ENCODE data around the gene GTPBP3. TPM values are rescaled to one million over a fixed set of nuclear protein-coding genes. Genes with fewer than 3 reads are reported as not detected.
"Not testable (repeated sequence)": the region's sequence is repeated elsewhere in the genome, so short reads cannot be mapped to it uniquely, and the experiment has no call there.

Gene GTPBP3
- polyA plus RNA-seq, 1 donor: 11.9 TPM

GRCh38 chr19:17341386-17341785 is 4.0 kb downstream of the GTPBP3 start:
- DNase-seq (ENCODE audit: low read depth): no peak

GRCh38 chr19:17341845-17342244 is 4.5 kb downstream of the GTPBP3 start:
- DNase-seq (ENCODE audit: low read depth): no peak

- DNase-seq (ENCODE audit: low read depth): no peak
Observed at GRCh38 chr19:17346109-17346671, 8.8 kb downstream of the GTPBP3 start.

- DNase-seq (ENCODE audit: low read depth): no peak
Observed at GRCh38 chr19:17347361-17347760, 10.0 kb downstream of the GTPBP3 start.

- DNase-seq (ENCODE audit: low read depth): no peak
Observed at GRCh38 chr19:17347877-17348276, 10.5 kb downstream of the GTPBP3 start.

GRCh38 chr19:17348700-17349099 is 11.3 kb downstream of the GTPBP3 start:
- DNase-seq (ENCODE audit: low read depth): no peak

GRCh38 chr19:17351815-17352435 is 14.6 kb downstream of the GTPBP3 start:
- DNase-seq (ENCODE audit: low read depth): no peak

GRCh38 chr19:17352608-17353280 is 15.4 kb downstream of the GTPBP3 start:
- no peak for DNase-seq (ENCODE audit: low read depth)

GRCh38 chr19:17353386-17353785 is 16.0 kb downstream of the GTPBP3 start:
- DNase-seq (ENCODE audit: low read depth): no peak

- no peak for DNase-seq (ENCODE audit: low read depth)
Observed at GRCh38 chr19:17357078-17357666, 19.8 kb downstream of the GTPBP3 start.

GRCh38 chr19:17357724-17358123 is 20.4 kb downstream of the GTPBP3 start:
- no peak for DNase-seq (ENCODE audit: low read depth)

- no peak for DNase-seq (ENCODE audit: low read depth)
Observed at GRCh38 chr19:17358395-17358794, 21.0 kb downstream of the GTPBP3 start.

GRCh38 chr19:17359905-17360800 is 22.8 kb downstream of the GTPBP3 start:
- no peak for DNase-seq (ENCODE audit: low read depth)

GRCh38 chr19:17363852-17364605 is 26.7 kb downstream of the GTPBP3 start:
- DNase-seq (ENCODE audit: low read depth): not testable (repeated sequence)

GRCh38 chr19:17365361-17365760 is 28.0 kb downstream of the GTPBP3 start:
- DNase-seq (ENCODE audit: low read depth): no peak

GRCh38 chr19:17370026-17370587 is 32.8 kb downstream of the GTPBP3 start:
- no peak for DNase-seq (ENCODE audit: low read depth)

GRCh38 chr19:17376935-17377600 is 39.7 kb downstream of the GTPBP3 start, which contains the start of gene PLVAP:
TSS of gene PLVAP (minus strand) at chr19:17377342. CDS start at chr19:17377288, 54 bp downstream.
- DNase-seq (ENCODE audit: low read depth): no peak

GRCh38 chr19:17378271-17378670 is 40.9 kb downstream of the GTPBP3 start:
- DNase-seq (ENCODE audit: low read depth): no peak

- DNase-seq (ENCODE audit: low read depth): no peak
Observed at GRCh38 chr19:17379221-17379631, 41.9 kb downstream of the GTPBP3 start.

Data from forelimb muscle (tissue), 1 donor.